ENCODE measurements around the gene RNF222. TPM values are rescaled to one million over a fixed set of nuclear protein-coding genes. Genes with fewer than 3 reads are reported as not detected.
"Not testable (repeated sequence)": the region's sequence is repeated elsewhere in the genome, so short reads cannot be mapped to it uniquely, and the experiment has no call there.

The RNF222 gene
- total RNA-seq, 1 experiment from 2014 or later: not detected

DNA sequence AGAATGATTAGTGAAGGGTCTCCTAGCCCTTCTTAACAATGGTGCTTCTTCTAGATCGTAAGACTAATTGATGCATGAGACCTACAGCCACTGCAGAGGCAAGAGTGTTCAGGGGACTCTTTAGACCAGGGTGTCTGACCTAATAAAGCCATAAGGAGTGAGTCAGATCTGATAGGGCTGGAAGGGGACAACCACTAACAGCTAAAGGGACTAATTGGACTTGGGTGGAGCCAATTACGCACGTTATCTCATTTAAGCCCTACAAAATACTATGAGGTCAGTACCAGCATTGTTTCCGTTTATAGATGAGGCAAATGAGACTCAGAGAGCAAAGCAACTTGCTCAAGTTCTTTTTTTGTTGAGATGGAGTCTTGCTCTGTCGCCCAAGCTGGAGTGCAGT lies 14.5 kb upstream of the RNF222 start:
- DNase-seq (ENCODE audit: low spot score): peak; percentile 79

DNA sequence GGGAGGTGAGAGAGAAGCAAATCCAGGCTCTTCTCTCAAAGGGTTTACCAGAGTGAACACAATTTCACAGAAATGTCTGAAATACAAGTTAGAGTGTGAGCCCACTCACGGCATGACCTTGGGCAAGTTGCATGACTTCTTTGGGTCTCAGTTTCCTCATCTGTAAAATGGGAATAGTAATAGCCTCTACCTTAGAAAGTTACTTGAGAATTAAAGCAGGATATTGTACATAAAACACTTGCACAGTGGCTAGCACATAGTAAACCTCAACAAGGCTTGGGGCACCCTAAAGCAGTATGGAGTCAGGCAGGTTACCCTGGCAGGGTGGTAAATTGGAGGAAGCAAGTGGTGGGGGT lies 13.2 kb upstream of the RNF222 start:
- DNase-seq (ENCODE audit: low spot score): no peak

DNA sequence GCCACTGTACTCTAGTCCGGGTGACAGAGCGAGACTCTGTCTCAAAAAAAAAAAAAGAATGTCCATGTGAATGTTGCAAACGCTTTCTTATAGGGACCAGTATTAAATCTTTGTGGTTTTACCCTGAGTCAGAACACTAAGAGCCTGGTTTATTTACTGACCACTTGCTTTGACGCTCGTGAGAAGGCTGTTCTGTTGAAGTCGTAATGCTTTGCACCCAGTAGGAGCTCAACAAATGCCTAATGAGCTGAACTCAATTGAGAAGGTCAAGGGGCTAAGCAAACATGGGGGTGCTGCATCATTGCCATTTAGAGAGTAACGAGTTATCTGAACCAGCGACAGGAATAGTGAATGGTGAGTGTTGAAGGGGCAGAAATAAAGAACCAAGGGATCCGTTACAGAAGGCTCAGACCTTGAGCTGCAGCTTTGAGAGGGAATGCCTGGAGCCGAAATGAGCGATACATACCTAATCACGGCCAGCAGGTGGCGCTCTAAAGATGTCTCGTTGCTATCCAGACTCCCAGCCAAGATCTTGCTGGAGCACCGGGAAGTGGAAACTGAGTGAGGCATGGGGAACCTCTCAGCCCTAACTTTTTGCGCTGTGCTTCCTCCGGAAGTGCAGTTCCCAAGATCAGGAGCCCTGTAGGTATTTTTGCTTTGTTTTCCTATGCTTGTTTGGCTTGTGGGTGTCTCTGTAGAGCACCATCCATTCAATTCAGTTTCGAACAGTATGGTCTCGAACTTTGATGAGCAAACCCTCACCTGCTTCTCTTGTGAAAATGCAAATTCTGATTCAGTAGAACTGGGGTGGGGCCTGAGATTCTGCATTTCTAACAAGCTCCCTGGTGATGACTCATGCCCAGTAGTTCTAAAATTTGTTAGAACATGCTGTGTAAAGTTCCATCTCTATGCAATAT lies 12.6 kb upstream of the RNF222 start:
- peak; percentile 87 for DNase-seq (ENCODE audit: low spot score)

DNA sequence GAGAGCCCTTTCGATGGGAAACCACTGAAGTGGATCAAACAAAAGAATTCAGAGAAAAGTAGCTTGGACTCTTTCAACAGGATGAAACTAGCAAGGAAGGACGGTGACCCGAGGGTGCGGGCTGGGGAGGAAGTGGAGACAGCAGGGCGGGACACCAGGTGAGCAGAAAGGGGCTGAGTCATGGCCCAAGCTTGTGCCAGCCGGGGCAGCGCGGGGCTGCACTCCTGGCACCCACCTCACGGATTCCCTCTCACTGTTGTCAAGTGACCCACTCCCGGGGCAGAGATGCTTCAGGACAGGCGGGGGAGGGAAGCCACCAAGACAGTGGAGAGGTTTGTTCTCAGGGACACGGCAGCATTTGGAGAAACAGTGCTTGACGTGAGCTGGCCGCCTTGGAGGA lies 10.7 kb upstream of the RNF222 start:
- DNase-seq (ENCODE audit: low spot score): peak; percentile 20

DNA sequence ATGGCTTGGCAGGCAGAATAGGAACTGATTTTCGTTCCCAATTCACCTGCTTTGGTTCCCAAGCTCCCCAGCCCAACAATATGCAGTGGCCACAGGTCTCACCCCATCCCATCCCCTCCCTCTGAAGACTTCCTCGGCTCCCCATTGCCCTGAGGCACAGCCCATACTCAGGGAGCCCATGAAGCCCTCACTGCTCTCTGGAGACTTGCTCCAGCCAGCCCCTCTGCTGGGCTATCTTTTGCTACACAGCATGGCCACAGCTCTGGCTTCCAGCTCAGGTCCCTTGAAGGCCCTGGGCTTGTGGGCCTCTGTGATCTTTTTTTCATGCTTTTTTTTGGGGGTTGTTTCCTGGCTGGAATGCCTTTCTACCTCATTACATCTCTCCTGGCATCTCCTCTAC lies 8.5 kb upstream of the RNF222 start:
- DNase-seq (ENCODE audit: low spot score): no peak

DNA sequence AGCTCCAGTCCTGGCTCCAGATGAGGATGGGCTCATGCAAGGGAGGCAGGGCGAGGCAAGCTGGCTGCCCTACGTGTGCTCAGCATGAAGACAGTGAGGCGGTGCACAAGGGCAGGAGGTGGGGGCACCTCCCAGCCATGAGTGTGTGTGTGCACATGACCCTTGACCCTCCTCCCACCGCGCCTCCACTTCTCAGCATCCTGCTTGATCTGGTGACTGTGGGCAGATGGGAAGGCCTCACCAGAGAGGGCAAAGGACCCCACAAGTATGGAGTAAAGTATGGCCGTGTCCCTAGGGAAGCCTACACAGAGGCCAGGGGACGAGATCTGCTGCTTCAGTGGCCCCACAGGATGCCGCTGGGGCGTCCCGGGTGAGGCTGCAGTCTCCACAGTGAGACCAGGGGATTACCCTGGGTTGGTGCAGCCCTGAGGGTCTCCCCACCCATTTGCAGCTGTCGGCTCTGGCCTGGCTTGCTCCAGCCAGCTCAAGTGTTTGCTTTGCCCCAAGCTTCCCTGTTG lies 7.9 kb upstream of the RNF222 start:
- DNase-seq (ENCODE audit: low spot score): no peak

DNA sequence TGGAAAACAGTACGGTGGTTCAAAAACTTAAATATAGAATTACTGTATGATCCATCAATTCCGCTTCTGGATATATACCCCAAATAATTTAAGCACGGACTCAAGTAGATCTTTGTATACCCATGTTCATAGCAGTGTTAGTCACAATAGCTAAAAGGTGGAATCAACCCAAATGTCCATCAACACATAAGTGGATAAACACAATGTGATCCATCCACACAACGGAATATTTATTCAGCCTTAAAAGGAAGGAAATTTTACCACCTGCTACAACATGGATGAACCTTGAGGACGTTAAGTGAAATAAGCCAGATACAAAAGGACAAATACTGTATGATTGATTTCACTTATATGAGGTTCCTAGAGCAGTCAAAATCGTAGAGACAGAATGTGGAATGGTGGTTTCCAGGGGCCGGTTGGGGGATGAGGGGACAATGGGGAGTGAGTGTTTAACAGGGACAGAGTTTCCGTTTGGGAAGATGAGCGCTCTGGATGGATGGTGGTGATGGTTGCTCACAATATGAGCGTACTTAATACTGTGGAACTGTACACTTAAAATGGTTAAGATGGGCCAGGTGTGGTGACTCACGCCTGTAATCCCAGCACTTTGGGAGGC lies 5.4 kb upstream of the RNF222 start:
- DNase-seq (ENCODE audit: low spot score): no peak

DNA sequence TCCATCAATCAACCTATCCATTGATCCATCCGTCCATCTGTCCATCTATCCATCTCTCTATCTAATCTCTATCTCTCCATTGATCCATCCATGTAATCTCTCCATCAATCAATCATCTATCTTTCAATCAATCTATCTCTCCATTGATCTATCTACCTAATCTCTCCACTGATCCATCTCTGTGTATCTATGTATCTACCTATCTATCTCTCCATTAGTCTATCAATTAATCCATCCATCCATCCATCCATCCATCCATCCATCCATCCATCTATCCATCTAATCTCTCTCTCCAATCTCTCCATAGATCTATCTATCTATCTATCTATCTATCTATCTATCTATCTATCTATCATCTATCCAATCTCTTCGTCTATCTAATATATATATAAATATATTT lies 3.5 kb upstream of the RNF222 start:
- DNase-seq (ENCODE audit: low spot score): no peak

DNA sequence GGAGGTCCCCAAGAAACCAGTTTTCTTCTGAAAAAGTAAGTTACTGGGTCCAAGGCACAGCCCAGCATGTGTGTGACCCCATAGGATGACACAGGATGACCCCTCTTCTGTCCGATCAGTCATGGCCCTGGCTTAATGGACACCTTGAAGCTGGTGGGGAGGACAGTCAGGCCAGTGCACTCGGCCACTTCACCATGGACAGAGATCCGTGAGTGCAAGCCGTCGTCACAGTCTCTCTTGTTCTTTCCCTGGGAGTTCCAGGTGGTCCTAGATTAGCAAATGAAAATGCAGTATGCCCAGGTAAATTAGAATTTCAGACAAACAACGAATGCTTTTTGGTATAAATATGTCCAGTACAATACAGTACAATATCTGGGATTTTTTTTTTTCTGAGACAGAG lies 1.4 kb upstream of the RNF222 start:
- no peak for DNase-seq (ENCODE audit: low spot score)

DNA sequence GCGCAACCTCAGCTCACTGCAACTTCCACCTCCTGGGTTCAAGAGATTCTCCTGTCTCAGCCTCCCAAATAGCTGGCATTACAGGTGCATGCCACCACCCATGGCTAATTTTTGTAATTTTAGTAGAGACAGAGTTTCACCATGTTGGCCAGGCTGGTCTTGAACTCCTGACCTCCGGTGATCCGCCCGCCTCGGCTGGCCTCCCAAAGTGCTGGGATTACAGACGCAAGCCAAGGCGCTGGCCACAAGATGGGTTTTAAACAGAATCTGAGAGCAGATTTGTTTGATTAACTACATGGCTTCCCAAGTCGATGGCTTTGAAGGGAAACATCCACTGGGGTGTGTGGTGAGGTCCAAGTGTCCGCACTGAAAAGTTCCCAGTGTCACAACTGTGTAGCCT lies 3.1 kb downstream of the RNF222 start:
- DNase-seq (ENCODE audit: low spot score): not testable (repeated sequence)

DNA sequence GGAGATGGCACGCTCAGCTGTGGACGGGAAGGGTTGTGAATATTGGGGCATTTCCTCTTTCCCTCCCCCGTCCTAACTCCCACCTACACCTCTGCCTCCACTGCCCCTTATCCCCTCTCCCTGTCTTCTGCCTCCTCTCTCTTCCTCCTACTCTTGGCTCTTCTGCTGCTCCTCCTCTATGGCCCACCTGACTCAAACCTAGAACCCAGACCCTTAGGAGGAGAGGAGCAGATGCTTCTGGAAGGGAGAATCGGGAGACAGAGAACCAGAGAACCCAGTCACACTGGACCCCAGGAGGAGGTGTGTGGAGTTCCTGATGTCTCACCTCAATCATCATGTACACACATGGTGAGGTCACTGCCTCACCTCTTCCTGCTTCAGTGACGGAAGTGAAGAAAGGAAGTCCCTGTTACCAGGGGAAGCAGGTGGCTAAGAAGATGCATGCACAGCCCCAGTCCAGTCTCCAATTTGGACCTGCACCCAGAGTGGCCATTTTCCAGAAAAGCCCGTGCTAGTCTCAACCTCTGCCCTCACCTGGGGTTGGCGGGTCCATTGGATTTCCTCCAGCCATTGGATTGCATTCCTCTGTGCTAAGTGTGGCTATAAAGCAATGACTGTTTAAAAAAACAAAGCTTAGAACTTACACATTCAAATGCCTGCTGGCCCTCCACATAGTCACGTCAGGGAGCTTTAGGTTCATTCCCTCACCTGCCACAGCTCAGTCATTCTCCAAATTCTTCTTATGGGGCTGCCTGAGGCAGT lies 4.0 kb downstream of the RNF222 start:
- DNase-seq (ENCODE audit: low spot score): peak; percentile 63

DNA sequence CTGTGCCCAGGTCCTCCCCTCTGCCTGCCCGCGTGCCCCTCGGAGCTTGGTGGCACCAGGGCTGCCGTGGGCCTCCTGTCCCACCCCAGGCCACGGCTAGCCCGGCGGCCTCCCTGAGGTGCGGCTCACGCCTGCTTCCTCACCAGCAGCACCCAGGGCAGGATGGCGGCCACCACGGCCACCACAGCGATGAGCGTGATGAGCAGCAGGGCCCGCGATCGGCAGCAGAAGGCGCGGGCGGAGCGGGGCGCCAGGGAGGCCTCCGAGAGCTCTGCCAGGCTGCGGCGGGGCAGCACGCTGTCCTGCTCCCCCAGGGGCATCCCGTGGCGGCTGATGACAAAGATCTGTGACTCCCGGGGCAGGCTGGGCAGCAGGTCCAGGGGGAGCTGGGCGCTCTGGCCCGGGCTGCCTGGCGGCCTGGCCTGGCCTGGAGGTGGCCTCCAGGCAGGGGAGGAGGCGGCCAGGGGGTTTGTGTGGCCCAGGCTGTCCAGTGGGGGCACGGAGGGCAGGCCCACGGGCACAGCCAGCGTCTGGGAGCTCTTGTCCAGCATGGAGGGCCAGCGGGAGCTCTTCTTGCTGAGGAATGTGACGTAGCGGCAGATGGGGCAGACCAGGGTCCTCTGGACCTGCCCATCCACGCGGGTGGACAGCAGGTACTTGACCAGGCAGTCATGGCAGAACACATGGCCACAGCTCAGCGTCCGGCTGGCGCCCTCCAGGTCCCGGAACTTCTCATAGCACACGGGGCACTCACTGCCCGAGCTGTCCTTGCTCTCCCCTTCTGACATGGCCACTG lies 4.8 kb downstream of the RNF222 start:
- no peak for DNase-seq (ENCODE audit: low spot score)

DNA sequence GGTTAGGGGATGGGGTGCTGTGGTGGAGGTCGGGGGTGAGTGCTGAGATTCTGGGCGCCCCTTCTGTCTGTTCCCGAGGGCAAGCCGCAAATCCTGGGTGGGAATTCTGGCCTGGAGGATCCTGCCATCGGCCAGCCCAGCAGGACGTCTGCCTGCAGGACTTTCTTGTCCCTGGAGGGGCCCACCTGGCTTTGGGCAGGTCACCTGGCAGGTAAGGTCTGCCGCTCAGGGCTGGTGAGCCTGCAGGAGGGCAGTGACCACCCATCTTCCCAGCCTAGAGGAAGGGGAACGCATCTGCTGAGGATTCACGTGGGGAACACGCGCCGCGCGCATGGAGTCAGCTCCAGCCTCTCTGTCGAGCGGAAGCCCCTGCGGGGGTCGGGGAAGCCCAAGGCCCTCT lies 5.4 kb downstream of the RNF222 start:
- no peak for DNase-seq (ENCODE audit: low spot score)

DNA sequence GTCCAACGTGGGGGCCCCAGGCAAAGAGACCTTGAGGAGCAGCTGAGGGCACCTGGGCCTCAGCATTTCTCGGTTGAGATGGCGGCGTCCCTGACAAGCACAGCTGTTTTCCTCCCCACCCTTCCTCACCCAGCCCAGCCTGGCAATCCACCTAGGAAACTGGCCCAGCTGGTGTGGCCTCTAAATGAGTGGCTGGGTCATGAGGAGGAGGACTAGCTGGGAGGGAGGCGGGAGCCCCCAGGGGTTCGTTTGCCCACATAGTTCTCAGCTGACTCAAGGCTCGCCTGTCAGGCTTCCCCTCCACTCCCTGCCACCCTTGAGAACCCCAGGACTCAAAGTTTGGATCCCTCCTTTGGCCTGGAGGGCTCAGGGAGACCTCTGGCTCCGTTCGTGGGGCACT lies 5.9 kb downstream of the RNF222 start:
- peak; percentile 54 for DNase-seq (ENCODE audit: low spot score)

DNA sequence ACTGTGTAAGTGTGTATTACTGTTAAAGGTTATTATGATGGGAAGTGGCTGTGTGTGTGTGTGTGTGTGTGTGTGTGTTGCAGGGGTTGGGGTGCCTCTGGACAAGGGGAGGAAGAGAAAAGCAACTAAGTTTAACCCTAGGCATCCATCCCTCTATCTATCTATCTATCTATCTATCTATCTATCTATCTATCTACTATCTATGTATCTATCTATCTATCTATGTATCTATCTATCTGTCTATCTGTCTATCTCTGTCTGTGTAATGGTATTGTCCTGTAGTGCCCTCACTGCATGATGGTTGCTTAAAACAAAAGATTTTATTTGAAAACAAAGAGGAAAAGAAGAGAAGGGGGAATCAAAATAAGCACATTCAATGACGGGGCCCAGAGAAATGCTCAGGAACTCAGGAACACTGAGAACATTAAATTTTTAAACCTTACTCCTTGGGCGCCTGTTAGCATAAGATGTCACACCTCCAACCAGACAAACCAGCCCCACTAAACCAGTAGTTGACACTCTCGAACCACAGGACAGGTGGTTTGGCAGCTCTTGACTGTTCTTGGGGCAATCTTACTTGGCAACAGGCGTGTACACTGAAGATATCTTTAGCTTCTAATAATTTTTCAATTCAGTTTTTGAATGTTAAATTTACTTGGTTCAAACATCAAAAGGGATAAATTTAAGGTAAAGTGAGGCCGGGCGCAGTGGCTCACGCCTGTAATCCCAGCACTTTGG lies 9.5 kb downstream of the RNF222 start:
- no peak for DNase-seq (ENCODE audit: low spot score)

DNA sequence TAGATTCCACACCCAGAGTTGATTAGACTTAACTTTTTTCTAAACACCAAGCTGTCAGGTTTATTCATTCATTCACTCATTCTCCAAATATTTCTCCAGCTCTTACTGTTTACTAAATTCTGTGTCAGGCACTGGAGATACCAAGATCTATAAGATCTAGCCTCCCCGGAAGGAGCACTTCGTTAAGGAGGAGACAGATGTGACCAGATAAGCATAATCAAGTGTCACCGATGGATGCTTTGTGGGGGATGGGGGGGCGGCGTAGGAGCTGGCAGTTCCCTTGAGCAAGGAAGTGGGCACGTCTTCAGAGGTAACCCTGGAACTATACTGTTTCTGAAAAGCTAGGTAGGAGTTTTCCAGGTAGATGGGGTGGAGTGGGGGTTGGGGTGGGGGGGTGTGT lies 10.8 kb downstream of the RNF222 start:
- DNase-seq (ENCODE audit: low spot score): no peak

DNA sequence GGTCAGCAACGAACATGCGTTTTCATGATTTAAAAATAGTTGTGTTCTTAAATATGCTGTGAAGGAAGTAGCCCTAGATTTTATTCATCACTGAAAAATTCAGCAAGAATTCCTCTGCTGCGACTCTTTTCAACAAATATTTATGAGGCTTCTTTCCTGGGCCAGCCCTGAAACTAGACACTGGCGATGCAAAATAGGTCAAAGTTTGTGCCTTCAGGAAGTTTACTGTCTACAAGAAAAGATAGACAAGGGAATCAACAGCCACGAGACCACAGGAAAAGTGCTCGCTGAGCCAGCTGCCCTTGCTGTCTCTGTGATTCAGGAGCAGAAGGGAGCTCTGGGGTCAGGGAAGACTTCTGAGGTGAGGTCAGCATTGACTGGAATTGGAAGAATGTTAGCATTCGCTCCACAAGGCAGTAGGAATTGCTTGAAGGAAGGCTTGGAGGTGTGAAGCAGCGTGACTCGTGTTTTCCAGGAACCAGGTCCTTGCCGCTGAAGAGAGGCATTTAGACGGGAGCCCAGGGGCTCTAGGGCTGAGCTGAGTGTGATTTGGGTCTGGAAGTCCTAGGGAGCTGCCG lies 12.7 kb downstream of the RNF222 start:
- peak; percentile 86 for DNase-seq (ENCODE audit: low spot score)

DNA sequence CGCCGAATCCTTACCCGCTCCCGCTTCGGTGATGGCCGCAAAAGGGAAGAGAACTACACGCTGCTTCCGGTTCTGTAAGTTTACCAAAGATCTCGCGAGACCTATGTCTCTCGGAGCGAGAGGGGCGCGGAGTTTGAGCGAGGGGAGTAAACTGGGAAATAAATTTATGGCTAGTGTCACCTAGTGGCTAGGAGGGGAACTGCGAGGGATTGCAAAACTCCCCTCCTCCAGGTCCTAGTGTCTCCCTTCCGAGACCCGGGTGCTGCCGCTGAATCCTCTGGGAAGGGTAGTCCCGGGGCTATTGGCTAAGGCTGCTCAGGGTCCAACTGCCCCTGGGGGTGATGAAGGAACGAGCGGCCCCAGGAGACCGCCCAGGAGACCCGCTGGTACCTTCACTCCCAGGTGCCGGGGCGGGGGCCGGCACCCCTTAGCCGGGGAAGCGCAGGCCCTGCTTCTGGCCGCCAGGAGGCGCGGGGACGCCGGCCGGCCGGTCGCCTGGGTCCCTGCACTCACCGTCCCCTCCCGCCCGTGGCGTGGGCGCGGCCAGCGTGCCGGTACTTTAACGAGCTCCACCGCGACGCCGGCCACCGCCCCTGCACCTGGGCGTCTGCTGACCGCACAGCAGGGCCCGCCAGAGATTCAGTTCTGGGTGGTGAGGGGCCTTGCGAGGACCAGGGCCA lies 14.3 kb downstream of the RNF222 start, which contains the start of gene RPL26:
Gene RPL26, minus strand, starts transcription at position 51 of the 680 bp plus-strand sequence. CDS start 883 bp downstream, outside the sequence.
- DNase-seq (ENCODE audit: low spot score): peak; percentile 99

DNA sequence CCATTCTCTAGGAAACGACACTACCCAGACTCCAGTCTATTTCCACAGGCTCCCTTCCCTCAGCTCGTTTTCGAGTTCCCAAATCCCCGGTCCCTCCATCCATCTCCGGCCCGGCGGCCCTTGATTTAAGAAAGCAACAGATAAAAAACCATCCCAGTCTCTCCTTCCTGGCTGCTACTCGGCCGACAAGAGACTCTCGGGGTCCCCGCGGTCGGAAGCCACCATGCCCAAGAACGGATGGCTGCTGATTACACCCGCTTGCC lies 14.8 kb downstream of the RNF222 start:
- peak; percentile 31 for DNase-seq (ENCODE audit: low spot score)
